Endothelial cell of umbilical vein (primary cell): ENCODE measurements around the gene ANKRD60. TPM values are rescaled to one million over a fixed set of nuclear protein-coding genes. Genes with fewer than 3 reads are reported as not detected.

Experiments used
- BruUV-seq: library from RNA; stranded (reverse); fragments of 400-500 nt; replicated peaks from 2 replicates; lab custom pipeline; 2021; lab: Mats Ljungman, UMichigan
- CTCF ChIA-PET: fragments of 300-600, 350-600 bp; sonication (Branson Sonifier 250); formaldehyde crosslinking; loops from one replicate; lab custom pipeline; 2021; ENCODE audit warnings: antibody characterized with exemption, inconsistent platforms; lab: Charles Lee
- POLR2A ChIA-PET: fragments of 300-600, 350-600 bp; sonication (Branson Sonifier 250); formaldehyde crosslinking; loops from one replicate; lab custom pipeline; 2021; ENCODE audit warnings: antibody characterized with exemption, inconsistent platforms; lab: Charles Lee
- DNase-seq: peaks from one replicate; pipeline ENCODE4 v3.0.0-alpha.2; 2011; ENCODE audit warnings: low read depth, low spot score
- FAIRE-seq: peaks from 2 replicates; lab custom pipeline; 2011; peaks lifted over from hg19 to GRCh38; lab: Jason Lieb, UNC
- H2AFZ ChIP-seq: 2 replicates; pipeline ENCODE4 v1.6.0; 2012; ENCODE audit warnings: low read depth, low read length, control low read depth, inconsistent platforms
- H3K27ac ChIP-seq: 2 replicates; pipeline ENCODE4 v1.5.1; 2011; ENCODE audit warnings: low read depth, mild to moderate bottlenecking, control low read depth, low read length, moderate library complexity; ENCODE audit not compliant: insufficient read depth
- H3K27me3 ChIP-seq, 2 experiments: 2 replicates each; pipeline versions ENCODE4 v1.6.0 to v1.6.1; 2011; ENCODE audit warnings: low read length in 2 of 2, mixed read lengths in 1 of 2; ENCODE audit not compliant: control insufficient read depth in 2 of 2, insufficient read depth in 2 of 2
- H3K36me3 ChIP-seq, 2 experiments: 2 replicates in 1 of 2; 3 replicates in 1 of 2; pipeline ENCODE4 v1.5.1; 2011; ENCODE audit warnings: low read length in 2 of 2, mild to moderate bottlenecking in 1 of 2, moderate library complexity in 1 of 2; ENCODE audit not compliant: control insufficient read depth in 2 of 2, insufficient read depth in 2 of 2; ENCODE audit errors: extremely low read depth in 1 of 2
- H3K4me1 ChIP-seq: 3 replicates; pipeline ENCODE4 v1.5.1; 2011; ENCODE audit warnings: mild to moderate bottlenecking, low read length; ENCODE audit not compliant: control insufficient read depth, insufficient read depth; ENCODE audit errors: extremely low read depth
- H3K4me2 ChIP-seq: 2 replicates; pipeline ENCODE4 v1.6.1; 2011; ENCODE audit warnings: low read length, control low read depth, mixed read lengths; ENCODE audit not compliant: insufficient read depth
- H3K4me3 ChIP-seq, 3 experiments: fragments of 200-600 bp in 1 of 3; sonication (generic), shearing (Covaris generic) in 1 of 3; replicated peaks in 1 of 3; 2 replicates each; pipeline ENCODE4 v1.5.1; 2011 to 2016; ENCODE audit warnings: control low read depth in 3 of 3, low read length in 3 of 3, mild to moderate bottlenecking in 2 of 3, inconsistent platforms in 1 of 3, low read depth in 1 of 3, moderate library complexity in 1 of 3; ENCODE audit not compliant: insufficient read depth in 1 of 3
- H3K79me2 ChIP-seq: 2 replicates; pipeline ENCODE4 v1.6.0; 2012; ENCODE audit warnings: low read length, inconsistent platforms; ENCODE audit not compliant: control insufficient read depth, insufficient read depth
- H3K9ac ChIP-seq: replicated peaks from 2 replicates; pipeline ENCODE3; 2011; ENCODE audit warnings: low read length, control low read depth; ENCODE audit not compliant: insufficient read depth; ENCODE audit errors: extremely low read depth
- H3K9me1 ChIP-seq: replicated peaks from 3 replicates; pipeline ENCODE4 v1.6.0; 2011; ENCODE audit warnings: mild to moderate bottlenecking, low read length; ENCODE audit not compliant: control insufficient read depth, insufficient read depth; ENCODE audit errors: extremely low read depth
- H3K9me3 ChIP-seq: replicated peaks from 2 replicates; pipeline ENCODE4 v1.5.1; 2012; ENCODE audit warnings: low read length, inconsistent platforms; ENCODE audit not compliant: control insufficient read depth, insufficient read depth
- H4K20me1 ChIP-seq: replicated peaks from 2 replicates; pipeline ENCODE3; 2011; ENCODE audit warnings: mild to moderate bottlenecking, low read length; ENCODE audit not compliant: control insufficient read depth, insufficient read depth; ENCODE audit errors: extremely low read depth
- EZH2 ChIP-seq: IDR thresholded peaks from 2 replicates; pipeline ENCODE4 v1.6.1; 2012; ENCODE audit warnings: borderline replicate concordance, low read depth, mild to moderate bottlenecking, moderate library complexity, low read length, inconsistent platforms; ENCODE audit not compliant: severe bottlenecking
- FOS ChIP-seq: IDR thresholded peaks from 2 replicates; pipeline ENCODE4 v1.6.1; 2011; ENCODE audit warnings: mild to moderate bottlenecking, low read length, moderate library complexity, borderline replicate concordance; ENCODE audit not compliant: insufficient read depth
- GATA2 ChIP-seq: IDR thresholded peaks from 2 replicates; pipeline ENCODE4 v1.7.0; 2011; ENCODE audit warnings: low read depth, mild to moderate bottlenecking, moderate library complexity, mixed read lengths, low read length; ENCODE audit not compliant: insufficient read length, insufficient read depth
- JUN ChIP-seq: IDR thresholded peaks from 2 replicates; pipeline ENCODE4 v1.6.1; 2011; ENCODE audit warnings: borderline replicate concordance, low read depth; ENCODE audit not compliant: insufficient read length, insufficient read depth
- MAX ChIP-seq: IDR thresholded peaks from 2 replicates; pipeline ENCODE4 v1.6.1; 2011; ENCODE audit not compliant: insufficient read depth, insufficient read length
- MYC ChIP-seq: IDR thresholded peaks from one replicate; pipeline ENCODE4 v1.6.1; 2011; ENCODE audit warnings: mild to moderate bottlenecking, low read depth, low read length
- POLR2A ChIP-seq: IDR thresholded peaks from 2 replicates; pipeline ENCODE4 v1.6.1; 2012; ENCODE audit warnings: low read depth, mild to moderate bottlenecking, control low read depth, low read length
- POLR2AphosphoS5 ChIP-seq: IDR thresholded peaks from 2 replicates; pipeline ENCODE4 v1.6.1; 2012; ENCODE audit warnings: low read depth, mild to moderate bottlenecking, control low read depth, low read length, moderate library complexity; ENCODE audit not compliant: insufficient read depth
- dilution Hi-C: fragments of 300-500 bp; cut with MboI; formaldehyde crosslinking; loops from one replicate; pipeline ENCODE4 v1.15.0; 2019; ENCODE audit warnings: low sequenced_read_pairs; ENCODE audit not compliant: extremely low pct_ligation_motif_present
- intact Hi-C: fragments of 100-400 bp; cut with micrococcal nuclease; formaldehyde crosslinking; loops from one replicate; pipeline ENCODE4 v1.10.0; 2022
- polyA plus RNA-seq, 4 experiments: library from polyadenylated mRNA; depleted of rRNA in 3 of 4; stranded (reverse) in 3 of 4; unstranded in 1 of 4; fragments of >200 nt; gene quantifications; 2 replicates each; pipeline versions ENCODE4 v1.2.1 to v1.2.3, GENCODE V29; 2011 to 2012; ENCODE audit warnings: missing spikeins in 1 of 4
- total RNA-seq: library from RNA; stranded (reverse); gene quantifications from 2 replicates; pipeline ENCODE4 v1.2.3, GENCODE V29; 2021
- TF ChIP-seq, protein P1 (sequence below), 2 donors: IDR thresholded peaks; 1 replicate in 1 of 2; 2 replicates in 1 of 2; pipeline ENCODE4 v1.5.1; 2011; ENCODE audit warnings: low read length in 2 of 2, mild to moderate bottlenecking in 2 of 2, moderate library complexity in 2 of 2, control low read depth in 1 of 2, inconsistent platforms in 1 of 2, low read depth in 1 of 2; ENCODE audit not compliant: insufficient read depth in 1 of 2; ENCODE audit errors: extremely low read depth in 1 of 2

Gene ANKRD60
- total and polyA plus RNA-seq, 2 donors (not counting 3 experiments of a cell fraction or from before 2014, with no cell fraction given): not detected

- POLR2A ChIA-PET: no interaction called here
- no TSS peak for BruUV-seq
- Histone ChIP-seq H3K4me3 (no peak overlapping the region), H3K4me1 (no peaks in the 10 kb centered on the region), H3K79me2 (no peaks in the 10 kb centered on the region), H3K4me2 (no peak overlapping the region), H3K27me3 (peaks cover 0 to 6% of the 10 kb centered on the region in 2 experiments), H3K36me3 (no peaks in the 10 kb centered on the region), H4K20me1 (no peaks in the 10 kb centered on the region), H3K27ac (no peak overlapping the region), H3K9me1 (no peaks in the 10 kb centered on the region), H2AFZ (no peak overlapping the region), H3K9me3 (no peaks in the 10 kb centered on the region), H3K9ac (no peak overlapping the region)
- TF ChIP-seq GATA2 (no peak), MAX (no peak), MYC (no peak), JUN (no peak), POLR2AphosphoS5 (no peak), FOS (no peak), EZH2 (no peak), POLR2A (no peak)
- TF ChIP-seq, protein P1, sequence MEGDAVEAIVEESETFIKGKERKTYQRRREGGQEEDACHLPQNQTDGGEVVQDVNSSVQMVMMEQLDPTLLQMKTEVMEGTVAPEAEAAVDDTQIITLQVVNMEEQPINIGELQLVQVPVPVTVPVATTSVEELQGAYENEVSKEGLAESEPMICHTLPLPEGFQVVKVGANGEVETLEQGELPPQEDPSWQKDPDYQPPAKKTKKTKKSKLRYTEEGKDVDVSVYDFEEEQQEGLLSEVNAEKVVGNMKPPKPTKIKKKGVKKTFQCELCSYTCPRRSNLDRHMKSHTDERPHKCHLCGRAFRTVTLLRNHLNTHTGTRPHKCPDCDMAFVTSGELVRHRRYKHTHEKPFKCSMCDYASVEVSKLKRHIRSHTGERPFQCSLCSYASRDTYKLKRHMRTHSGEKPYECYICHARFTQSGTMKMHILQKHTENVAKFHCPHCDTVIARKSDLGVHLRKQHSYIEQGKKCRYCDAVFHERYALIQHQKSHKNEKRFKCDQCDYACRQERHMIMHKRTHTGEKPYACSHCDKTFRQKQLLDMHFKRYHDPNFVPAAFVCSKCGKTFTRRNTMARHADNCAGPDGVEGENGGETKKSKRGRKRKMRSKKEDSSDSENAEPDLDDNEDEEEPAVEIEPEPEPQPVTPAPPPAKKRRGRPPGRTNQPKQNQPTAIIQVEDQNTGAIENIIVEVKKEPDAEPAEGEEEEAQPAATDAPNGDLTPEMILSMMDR (IDR thresholded peaks at IDR 0.05; ENCODE audit: extremely low read depth in 1 of 2, insufficient read depth in 1 of 2, low read depth in 1 of 2, low read length in 2 of 2): no peak
- DNase-seq: no peak
- dilution Hi-C loops (no loop called here), intact Hi-C loops (no loop called here)
- CTCF ChIA-PET: interaction anchor here (1.3 kb wide), 2 partner anchors 531 to 589 kb away, joined by 3 read pairs; no protein-coding TSS in a partner anchor
- FAIRE-seq: no peak
These were observed 43.5 kb downstream of the ANKRD60 start for GRCh38 chr20:58184984-58185383.
